Activated CD4-positive, alpha-beta T cell treated with anti-CD3 and anti-CD28 coated beads for 1 hour (primary cell): ENCODE results near the gene POLR2E.
"Not testable (repeated sequence)": the region's sequence is repeated elsewhere in the genome, so short reads cannot be mapped to it uniquely, and the experiment has no call there.

Experiments
- DNase-seq: peaks from one replicate; pipeline ENCODE4 v3.0.0-alpha.2; 2020

The POLR2E gene

DNA sequence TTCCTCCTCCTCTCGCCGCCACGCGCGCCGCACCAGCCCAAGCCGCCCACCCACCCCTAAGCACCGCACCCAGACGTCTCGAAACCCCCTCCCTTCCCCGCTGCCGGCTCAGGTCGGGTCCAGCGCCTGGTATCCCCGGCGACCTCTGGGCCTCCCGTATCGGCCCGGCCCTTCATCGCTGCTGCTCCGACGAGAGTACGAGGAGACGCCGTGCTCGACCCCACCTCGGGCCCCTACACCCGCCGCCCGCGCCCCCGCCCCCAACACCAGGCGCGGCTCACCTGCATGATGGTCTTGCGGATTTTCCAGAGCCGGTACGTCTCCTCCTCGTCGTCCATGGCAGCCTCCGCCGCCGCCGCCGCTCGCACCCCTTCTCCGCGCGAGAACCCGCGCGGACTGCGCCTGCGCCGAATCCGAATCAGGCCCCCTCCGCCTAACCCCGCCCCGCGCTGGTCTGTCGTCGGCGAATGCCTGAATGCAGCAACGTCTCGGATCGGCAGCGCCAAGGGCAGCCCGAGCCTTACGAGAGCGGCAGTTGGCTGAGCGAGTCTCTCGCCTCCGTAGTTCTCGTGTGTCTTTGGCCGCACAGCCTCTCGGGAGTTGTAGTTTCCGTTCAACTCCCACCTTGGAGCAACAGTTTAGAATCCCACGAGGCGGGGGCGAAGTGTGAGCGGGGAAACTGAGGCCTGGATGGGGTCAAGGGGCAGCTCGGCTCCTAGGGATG lies at the start of gene POLR2E:
POLR2E (minus strand) TSS at position 398 of the 724 bp plus-strand sequence; CDS start at position 338, 60 bp downstream.
- DNase-seq: peak; percentile 99

DNA sequence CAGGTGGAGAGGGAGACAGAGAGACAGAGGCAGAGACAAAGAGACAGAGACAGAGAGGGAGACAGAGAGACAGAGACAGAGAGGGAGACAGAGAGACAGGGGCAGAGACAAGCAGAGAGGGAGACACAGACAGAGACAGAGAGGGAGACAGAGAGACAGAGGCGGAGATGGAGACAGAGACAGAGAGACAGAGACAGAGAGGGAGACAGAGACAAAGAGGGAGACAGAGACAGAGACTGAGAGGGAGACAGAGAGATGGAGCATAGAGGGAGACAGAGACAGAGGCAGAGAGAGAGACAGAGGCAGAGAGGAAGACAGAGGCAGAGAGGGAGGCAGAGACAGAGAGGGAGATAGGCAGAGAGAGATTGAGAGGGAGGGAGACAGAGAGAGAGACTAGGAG lies 49.6 kb upstream of the POLR2E start:
- DNase-seq: no peak

DNA sequence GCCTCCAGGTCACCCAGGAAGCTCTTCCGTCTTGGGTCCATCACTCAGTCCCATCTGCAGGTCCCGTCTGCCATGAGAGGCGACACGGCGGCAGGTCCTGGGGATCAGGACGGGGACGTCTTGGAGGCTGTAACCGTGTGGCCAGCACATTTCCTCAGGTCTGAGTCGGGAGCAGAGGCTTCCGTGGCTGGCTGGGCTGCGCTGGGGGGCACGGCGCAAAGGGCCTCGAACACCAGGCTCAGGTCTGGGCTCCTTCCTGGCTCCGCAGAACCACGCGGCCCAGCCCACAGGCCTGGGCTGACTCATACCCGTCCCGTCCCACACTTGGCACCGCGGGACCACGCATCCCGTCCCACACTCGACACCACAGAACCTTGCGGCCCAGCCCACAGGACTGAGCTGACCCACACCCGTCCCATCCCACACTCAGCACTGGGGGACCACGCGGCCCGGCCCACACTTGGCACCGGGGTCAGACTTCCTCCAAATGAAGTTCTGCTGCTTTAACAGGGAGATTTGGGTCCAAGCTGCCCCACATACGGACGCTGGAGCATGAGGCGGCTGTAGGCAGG lies 48.7 kb upstream of the POLR2E start:
- DNase-seq: no peak

DNA sequence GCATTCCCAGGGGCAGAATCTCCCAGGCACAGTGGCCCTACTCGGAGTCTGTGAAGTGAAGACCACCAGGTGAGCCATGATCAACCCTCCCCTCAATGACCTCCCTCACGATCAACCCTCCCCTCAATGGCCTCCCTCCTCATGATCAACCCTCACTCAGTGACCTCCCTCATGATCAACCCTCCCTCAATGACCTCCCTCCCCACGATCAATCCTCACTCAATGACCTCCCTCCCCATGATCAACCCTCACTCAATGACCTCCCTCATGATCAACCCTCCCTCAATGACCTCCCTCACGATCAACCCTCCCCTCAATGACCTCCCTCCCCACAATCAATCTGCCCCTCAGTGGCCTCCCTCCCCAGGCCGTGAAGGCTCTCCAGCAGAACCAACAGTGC lies 46.8 kb upstream of the POLR2E start:
- DNase-seq: no peak

DNA sequence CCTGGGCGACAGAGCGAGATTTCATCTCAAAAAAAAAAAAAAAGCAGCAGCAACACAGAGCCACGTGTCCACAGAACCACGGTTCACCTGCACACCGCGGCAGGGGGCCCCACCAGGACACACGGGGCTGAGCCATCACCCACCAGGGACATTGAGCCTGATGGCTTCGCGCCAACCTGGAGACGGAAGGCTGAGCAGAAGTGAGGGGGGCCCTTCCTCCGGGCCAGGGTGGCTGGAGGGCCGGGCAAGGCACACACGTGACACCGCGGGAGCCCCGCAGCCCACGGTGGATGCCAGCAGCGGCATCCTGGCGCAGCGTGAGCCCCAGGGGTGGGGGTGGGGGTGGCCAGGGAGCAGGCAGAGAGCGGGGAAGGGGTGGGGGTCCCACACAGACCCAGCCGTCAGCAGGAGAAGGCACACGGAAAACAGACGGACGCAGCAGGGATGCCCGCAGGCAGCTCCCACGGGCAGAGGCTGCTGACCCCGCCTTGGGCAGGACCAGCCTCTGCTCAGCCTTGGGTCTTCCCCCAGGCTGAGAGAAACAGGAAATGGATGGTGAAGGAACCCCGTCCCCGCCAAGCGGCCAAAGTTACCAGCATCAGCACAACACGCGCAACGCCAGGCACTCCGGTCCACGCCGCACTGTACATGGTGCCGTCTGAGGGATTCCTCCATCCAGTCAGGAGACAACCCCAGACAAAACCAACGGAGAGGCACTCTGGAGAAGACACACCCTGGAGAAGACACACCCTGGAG lies 45.3 kb upstream of the POLR2E start:
- DNase-seq: no peak

DNA sequence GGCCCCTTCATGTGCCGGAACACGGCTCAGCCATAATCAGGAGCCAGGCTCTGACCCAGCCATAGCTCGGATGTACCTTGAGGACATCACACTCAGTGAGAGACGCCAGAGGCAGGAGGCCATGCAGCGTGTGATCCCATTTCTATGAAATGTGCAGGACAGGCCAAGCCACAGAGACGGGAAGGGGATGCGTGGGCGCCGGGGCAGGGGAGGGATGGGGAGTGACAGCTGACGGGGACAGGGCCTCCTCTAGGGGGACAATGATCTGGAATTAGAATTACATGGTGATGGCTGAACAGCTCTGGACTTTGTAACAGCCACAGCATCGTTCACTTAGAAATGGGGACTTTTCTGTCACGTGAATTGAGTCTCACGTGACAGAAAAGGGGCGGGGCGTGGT lies 44.0 kb upstream of the POLR2E start:
- DNase-seq: no peak

DNA sequence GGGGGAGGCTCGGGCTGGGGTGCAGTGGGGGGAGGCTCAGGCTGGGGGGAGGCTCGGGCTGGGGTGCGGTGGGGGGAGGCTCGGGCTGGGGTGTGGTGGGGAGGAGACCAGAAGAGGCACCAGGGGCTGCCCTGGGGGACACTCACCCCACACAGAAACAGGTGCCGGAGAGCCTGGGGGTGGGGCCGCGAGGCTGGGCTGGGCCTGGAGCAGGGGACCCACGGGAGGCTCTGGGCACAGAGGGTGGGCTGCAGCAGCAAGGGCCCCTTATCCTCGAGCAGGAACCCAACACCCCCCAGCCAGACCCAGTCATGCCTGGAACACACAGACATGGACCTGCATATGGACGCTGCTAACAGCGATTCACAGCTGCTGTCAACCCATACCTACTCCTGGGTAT lies 42.9 kb upstream of the POLR2E start:
- DNase-seq: no peak

DNA sequence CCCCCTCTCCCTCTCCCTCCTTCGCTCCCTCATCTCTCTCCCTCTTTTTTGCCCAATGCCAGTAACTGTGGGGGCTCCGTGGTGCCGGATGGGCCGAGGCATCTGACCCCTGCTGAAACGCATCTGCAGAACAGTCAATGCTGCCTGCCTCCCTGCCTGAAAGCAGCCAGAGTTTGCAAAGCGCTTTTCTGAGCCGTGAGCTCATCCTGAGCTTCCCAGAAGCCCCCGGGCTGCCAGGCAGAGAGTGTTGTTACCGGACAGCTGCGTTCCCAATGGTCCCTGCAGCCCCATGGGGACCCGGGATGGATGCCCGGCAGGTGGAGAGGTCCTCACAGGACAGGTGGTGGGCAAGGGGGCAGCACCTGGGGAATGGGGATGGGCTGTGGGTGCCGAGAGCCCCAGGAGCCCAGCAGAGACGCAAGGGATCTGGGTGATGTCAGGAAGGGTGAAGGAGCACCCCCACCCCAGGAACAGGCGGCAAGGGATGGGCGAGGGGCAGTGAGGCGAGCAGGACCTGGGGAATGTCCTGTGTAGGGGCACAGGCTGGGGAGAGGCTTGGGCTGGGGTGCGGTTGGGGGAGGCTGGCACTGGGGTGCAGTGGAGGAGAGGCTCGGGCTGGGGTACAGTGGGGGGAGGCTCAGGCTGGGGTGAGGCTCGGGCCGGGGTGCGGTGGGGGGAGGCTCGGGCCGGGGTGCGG lies 41.6 kb upstream of the POLR2E start:
- DNase-seq: no peak

DNA sequence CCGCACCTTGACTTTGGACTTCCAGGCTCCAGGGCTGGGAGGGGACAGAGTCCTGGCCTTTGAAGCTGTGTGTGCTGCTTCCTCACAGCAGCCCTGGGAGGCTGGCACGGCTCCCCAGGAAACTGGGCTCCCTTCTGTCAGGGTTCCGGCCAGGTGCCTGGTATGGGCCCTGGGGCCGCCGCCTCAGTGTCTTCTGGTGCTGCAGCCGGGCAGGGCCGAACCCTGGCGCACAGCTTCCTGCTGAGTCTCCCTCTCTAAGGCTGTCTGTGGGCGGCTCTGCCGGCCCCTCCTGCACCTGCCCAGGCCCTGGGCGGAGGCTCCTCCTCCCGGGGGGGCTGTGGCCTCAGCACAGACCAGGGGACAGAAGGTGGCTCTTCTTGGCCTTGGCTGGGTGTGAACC lies 41.0 kb upstream of the POLR2E start:
- DNase-seq: no peak

DNA sequence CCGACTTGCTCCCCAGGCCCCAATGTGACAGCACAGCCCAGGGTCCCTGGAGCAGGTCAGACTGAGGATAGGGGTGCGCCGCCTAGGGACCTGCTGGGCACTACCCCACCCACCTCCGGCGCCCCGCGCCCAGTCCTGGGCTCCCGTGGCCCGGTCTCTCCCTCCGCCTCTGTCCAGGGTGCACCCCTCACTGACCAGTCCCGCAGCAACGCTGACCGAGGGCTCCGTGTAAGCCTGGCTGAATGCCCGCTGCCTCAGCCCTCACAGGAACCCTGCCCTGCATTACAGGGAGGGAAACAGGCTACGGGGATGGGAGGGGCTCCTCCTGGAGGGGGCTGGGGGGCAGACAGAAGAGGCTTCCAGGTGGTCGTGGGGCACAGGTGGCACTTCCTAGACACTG lies 40.3 kb upstream of the POLR2E start:
- DNase-seq: no peak

DNA sequence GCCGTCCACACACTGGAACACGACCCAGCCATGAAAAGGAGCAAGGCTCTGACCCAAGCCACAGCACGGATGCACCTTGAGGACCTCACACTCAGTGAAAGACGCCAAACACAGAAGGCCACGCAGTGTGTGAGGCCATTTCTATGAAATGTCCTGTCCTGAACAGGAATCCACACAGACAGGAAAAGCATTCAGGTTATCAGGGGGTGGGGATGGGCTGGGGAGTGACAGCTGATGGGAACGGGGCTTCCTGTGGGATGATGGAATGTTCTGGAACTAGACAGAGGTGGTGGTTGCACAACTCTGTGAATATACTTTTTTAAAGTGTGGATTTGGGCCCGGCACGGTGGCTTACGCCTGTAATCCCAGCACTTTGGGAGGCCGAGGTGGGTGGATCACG lies 39.3 kb upstream of the POLR2E start:
- no peak for DNase-seq

DNA sequence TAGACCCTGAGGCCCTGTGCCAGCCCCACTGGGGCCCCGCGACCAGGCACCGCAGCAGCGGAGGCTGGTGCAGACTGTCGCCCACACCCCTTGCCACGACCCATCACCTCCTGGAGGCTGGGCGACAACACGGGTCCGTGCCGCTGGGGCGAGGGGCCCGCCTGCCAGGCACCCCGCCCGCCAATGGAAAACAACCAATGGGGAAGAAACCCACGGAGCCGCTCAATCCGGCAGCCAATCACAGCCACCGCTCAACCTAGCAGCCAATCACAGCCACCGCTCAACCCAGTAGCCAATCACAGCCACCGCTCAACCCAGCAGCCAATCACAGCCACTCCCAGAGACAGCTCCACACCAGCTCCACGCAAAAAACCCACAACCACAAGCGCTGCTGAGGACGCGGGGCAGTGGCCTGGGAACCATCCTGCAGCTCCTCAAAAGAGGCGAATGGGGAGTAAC lies 38.3 kb upstream of the POLR2E start:
- peak; percentile 54 for DNase-seq

DNA sequence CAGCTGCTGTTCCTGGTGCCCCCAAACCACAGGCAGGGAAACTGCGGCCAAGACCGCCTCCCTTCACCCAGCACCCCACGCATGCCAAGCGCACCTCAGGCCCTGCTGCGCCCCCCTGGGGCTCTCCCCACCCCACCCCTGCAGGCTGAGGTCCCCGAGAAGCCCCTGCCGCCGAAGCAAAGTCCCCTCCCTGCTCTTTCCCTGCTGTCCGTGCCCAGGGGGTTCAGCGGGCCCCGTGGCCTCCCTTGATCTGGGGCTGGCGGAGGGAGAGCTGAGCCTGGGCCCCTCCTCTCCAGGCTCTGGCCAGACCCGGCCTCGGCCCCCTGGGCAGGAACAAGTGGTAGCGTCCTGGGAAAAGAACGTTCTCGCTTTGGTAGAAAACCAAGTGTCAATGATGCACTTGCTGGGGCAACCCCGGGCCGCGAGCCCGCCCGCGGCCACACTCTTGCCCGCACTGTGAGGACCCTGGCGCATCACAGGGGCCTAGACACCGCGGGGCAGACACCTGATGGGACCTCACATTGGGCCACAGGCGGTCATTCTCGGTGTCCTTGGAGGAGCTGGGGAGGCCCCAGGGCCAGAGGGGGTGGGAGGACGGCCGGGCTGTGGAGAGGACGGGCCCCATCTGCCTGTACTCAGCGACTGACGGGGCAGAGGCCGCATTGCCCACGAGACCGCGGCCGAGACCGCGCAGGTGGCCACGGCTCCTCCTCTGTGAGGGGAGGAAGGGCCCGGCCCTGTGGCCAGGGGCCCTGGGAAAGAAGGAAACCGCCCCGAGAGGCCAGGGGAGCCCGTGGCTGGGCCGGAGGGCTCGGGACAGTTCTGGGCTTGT lies 37.6 kb upstream of the POLR2E start:
- DNase-seq: no peak

DNA sequence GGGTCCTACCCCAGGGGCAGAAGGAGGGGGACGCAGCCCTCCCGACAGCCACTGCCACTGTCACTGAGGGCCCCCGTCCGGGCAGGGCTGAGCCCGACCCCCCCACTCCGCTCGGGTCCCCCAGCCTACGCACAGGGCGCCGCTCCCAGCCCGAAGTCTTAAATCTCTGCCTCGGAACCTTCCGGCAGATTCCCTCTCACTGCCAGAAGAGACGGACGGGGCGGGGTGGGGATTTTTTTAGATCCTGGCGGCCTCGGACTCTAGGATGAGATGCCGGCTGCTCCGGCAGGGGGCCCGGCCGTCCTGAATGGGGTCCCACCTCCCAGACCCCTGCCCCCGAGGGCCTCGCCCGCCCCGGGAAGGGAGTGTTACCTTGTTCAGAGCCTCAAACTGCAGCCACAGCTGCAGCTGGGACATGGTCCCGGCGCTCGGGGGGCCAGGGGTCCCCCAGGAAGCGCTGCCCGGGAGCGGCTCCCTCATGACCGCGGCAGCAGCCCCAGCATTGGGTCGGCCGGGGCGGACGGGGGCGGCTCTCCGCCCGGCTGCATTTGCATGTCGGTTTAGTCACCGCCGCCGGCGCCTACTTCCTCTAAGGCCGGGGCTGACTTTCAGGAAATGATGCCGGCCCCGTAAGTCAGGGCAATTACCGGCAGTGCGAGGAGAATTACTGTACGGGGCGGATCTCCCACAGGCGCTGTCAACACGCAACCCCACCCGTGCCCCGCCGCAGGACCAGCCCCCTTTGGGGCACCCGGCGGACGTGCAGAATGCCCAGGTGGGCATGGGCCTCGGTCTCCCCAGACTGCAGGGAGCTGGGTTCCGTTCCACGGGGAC lies 36.8 kb upstream of the POLR2E start:
- DNase-seq: peak; percentile 81

DNA sequence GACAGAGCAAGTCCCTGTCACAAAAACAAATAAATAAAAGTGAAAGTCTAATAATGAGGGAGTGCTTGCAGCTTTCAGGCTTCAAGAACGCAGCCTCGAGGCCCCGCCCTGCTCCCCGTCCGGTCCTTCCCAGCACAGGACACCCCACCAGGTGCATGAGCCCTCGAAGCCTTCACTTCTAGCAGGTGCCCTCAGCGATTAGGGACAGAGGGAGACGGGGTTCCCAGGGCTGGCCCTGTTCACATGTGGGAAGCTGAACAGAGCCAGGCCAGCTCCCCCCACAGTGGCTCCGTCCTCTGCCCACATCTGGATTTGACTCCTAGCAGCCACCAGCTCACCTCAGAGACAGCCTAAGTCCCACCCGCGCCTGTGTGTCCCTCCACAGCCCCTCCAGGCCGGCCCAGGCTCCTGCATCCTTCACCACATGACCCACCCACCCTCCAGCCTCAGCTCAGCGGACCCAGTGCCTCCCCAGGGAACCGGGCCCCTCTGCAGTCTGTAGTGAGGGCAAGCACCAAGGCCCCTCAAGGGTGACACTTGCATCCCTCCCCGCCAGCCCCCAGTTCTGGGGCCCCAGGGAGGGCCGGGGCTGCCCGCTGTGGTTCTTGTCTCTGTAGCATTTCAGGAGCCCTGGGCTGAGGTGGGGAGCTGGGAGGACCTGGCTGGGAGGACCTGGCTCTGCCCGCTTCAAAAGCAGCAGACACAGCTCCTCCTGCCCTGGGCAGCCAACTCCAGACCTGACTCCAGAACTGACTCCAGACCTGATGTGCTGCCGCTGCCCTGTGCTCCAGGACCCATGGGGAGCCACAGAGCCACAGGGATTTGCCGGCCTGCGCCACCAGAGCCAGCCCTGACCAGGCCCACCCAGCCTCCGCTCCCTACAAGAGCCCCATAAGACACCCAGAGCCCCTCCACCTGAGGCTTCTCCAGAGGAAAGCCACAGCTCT lies 35.9 kb upstream of the POLR2E start:
- no peak for DNase-seq

DNA sequence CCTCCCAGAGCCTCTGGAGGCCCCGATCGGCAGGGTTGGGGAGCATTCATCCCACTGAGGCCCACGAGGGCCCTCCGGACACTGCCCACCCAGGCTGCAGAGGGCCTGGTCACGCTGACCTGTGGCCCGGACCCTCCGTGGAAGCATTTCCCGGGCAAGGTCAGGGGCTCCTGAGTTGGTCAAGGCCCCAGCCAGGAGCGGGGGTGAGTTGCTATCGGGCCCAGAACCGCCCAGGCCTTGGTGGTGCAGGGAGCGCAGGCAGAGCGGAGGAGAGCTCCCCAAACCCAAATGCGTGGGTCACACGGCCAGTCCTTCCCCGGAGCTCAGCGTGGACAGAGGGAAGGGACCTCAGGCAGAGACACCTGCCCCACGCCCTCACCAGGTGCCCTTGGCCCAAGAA lies 34.4 kb upstream of the POLR2E start:
- no peak for DNase-seq

DNA sequence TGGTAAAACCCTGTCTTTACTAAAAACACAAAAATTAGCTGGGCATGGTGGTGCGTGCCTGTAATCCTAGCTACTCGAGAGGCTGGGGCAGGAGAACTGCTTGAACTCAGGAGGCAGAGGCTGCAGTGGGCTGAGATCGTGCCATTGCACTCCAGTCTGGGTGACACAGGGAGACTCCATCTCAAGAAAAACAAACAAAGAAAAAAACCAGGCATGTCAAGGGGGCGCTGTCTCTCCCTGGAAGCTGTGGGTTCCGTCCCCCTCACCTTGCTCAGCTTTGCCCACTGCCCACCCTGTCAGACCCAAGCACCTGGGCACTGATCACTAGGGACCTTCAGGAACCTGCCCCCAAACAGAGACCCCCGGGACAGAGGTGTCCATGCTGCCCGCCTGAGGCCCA lies 33.9 kb upstream of the POLR2E start:
- DNase-seq: not testable (repeated sequence)

DNA sequence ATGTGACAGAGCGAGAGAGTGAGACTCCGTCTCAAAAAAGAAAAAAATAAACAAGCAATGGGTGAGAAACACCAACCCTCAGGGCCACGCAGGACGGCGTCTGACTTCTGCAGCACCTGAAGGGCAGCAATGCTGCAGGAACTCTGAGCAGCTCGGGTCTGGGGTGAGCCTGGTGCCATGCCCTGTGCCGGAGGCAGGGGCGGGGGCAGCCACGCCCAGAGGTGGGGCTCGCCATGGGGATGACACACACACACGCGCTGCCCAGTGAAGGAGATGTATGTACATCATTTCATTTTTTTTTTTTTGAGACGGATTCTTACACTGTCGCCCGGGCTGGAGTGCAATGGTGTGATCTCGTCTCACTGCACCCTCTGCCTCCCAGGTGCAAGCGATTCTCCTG lies 32.9 kb upstream of the POLR2E start:
- DNase-seq: no peak

DNA sequence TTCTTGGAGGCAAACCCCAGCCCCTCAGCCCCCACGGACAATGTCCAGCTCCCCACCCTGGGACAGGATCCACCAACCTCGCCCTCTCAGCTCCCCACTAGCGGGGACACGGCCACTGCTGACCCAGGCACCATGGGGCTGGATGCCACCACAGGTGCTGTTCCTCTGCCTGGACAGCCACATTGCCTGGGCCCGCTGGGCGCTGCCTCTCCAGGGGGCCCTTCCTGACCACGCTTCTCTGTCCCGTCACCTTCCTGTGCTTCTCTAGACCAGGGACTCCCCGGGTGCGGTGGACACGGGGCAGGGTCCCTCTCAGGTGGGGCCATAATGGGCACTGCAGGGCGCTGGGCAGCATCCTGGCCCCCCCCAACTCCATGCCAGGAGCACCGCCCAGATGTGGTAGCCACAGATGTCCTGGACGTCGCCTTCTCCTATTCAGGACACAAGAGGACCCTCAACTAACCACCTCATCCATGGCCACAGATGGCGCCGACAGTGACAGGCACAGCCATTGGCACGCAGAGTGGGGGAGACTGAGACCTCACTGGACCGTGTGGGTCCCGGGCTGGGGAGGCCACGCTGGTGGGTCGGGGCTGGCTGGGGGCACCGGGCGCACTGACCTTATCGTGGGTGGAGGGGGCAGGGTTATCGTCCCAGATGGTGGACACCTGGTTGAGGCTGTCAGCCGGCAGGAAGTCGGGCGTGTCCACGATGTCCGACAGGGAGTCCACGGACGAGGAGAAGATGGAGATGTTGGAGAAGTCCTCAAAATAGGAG lies 32.0 kb upstream of the POLR2E start:
- DNase-seq: no peak
